ENCODE data around the gene UTY. TPM values are rescaled to one million over a fixed set of nuclear protein-coding genes. Genes with fewer than 3 reads are reported as not detected.

Gene UTY
- not detected for total RNA-seq

GRCh38 chrY:13479828-13480227, at the start of gene UTY:
Gene UTY, minus strand, starts transcription at chrY:13480033. Its CDS starts 368 bp downstream, at chrY:13479665.
- intact Hi-C loops (cut with DNase I) = no loop called here
- no peak for DNase-seq (ENCODE audit: low spot score)
- no peak for ATAC-seq

GRCh38 chrY:13520474-13520873, 40.6 kb upstream of the UTY start:
- intact Hi-C loops (cut with DNase I) = no loop called here
- ATAC-seq (no peak), DNase-seq (ENCODE audit: low spot score) (no peak)

GRCh38 chrY:13501215-13501614, 21.4 kb upstream of the UTY start:
- ATAC-seq (no peak), DNase-seq (ENCODE audit: low spot score) (no peak)
- intact Hi-C loops (cut with DNase I) = no loop called here

GRCh38 chrY:13493737-13494136, 13.9 kb upstream of the UTY start:
- DNase-seq (ENCODE audit: low spot score) (no peak), ATAC-seq (no peak)
- intact Hi-C loops (cut with DNase I) = no loop called here

- DNase-seq (ENCODE audit: low spot score) = no peak
- intact Hi-C loops (cut with DNase I) = no loop called here
- ATAC-seq = no peak
These were observed 12.6 kb upstream of the UTY start for GRCh38 chrY:13492408-13492807.

- intact Hi-C loops (cut with DNase I) = no loop called here
- DNase-seq (ENCODE audit: low spot score) (no peak), ATAC-seq (no peak)
These were observed 8.9 kb upstream of the UTY start for GRCh38 chrY:13488738-13489137.

- DNase-seq (ENCODE audit: low spot score) (no peak), ATAC-seq (no peak)
- intact Hi-C loops (cut with DNase I) = no loop called here
These were observed 617 bp downstream of the UTY start for GRCh38 chrY:13479121-13479711.

- DNase-seq (ENCODE audit: low spot score) (no peak), ATAC-seq (no peak)
- intact Hi-C loops (cut with DNase I) = no loop called here
These were observed 1.6 kb downstream of the UTY start for GRCh38 chrY:13478126-13478785.

GRCh38 chrY:13474997-13475396, 4.8 kb downstream of the UTY start:
- ATAC-seq = no peak
- intact Hi-C loops (cut with DNase I) = no loop called here
- DNase-seq (ENCODE audit: low spot score) = no peak

GRCh38 chrY:13451572-13451971, 28.3 kb downstream of the UTY start:
- ATAC-seq = no peak
- intact Hi-C loops (cut with DNase I) = no loop called here
- DNase-seq (ENCODE audit: low spot score) = no peak

GRCh38 chrY:13450596-13451130, 29.2 kb downstream of the UTY start:
- intact Hi-C loops (cut with DNase I) = no loop called here
- no peak for ATAC-seq
- DNase-seq (ENCODE audit: low spot score) = no peak

- no peak for DNase-seq (ENCODE audit: low spot score)
- intact Hi-C loops (cut with DNase I) = no loop called here
- no peak for ATAC-seq
These were observed 34.3 kb downstream of the UTY start for GRCh38 chrY:13445566-13445965.

GRCh38 chrY:13443146-13443545, 36.7 kb downstream of the UTY start:
- DNase-seq (ENCODE audit: low spot score) (no peak), ATAC-seq (no peak)
- intact Hi-C loops (cut with DNase I) = no loop called here

- no peak for ATAC-seq
- no peak for DNase-seq (ENCODE audit: low spot score)
- intact Hi-C loops (cut with DNase I) = no loop called here
These were observed 39.0 kb downstream of the UTY start for GRCh38 chrY:13440811-13441210.

- ATAC-seq = no peak
- intact Hi-C loops (cut with DNase I) = no loop called here
These were observed 43.6 kb downstream of the UTY start for GRCh38 chrY:13435968-13436937.

GRCh38 chrY:13435206-13435967, 44.4 kb downstream of the UTY start:
- DNase-seq (ENCODE audit: low spot score) (no peak), ATAC-seq (no peak)
- intact Hi-C loops (cut with DNase I) = no loop called here

More at GRCh38 chrY:13435968-13436937, 43.6 kb downstream of the UTY start:
- DNase-seq (ENCODE audit: low spot score) = no peak

GRCh38 chrY:13432293-13433025, 47.4 kb downstream of the UTY start:
- ATAC-seq = no peak
- intact Hi-C loops (cut with DNase I) = no loop called here
- DNase-seq (ENCODE audit: low spot score) = no peak

- DNase-seq (ENCODE audit: low spot score) (no peak), ATAC-seq (no peak)
- intact Hi-C loops (cut with DNase I) = no loop called here
These were observed 50.3 kb downstream of the UTY start for GRCh38 chrY:13429551-13429950.
